ENCODE results near the gene NIT1. TPM values are rescaled to one million over a fixed set of nuclear protein-coding genes. Genes with fewer than 3 reads are reported as not detected.

Gene NIT1
- total and polyA plus RNA-seq, 2 donors (not counting 1 experiment from before 2014, with no cell fraction given): 53.5 to 61.0 TPM

- Histone ChIP-seq H3K27ac (ENCODE audit: low read length in 2 of 2) (peak overlapping the region; percentile 89 to 92), H3K4me3 (ENCODE audit: control extremely low read depth in 1 of 5, extremely low read depth in 1 of 5, insufficient read depth in 1 of 5, low read depth in 2 of 5, low read length in 4 of 5) (peak overlapping the region in 4 of 5 experiments; percentile 69 to 82 (median 74)), H3K9ac (ENCODE audit: low read length) (peak overlapping the region; percentile 78), H3K4me2 (replicated peaks; ENCODE audit: low read depth, low read length, poor library complexity, severe bottlenecking) (peak overlapping the region; percentile 95), H4K20me1 (ENCODE audit: control insufficient read depth, insufficient read depth, low read length, poor library complexity, severe bottlenecking) (no peaks in the 10 kb centered on the region), H3K79me2 (ENCODE audit: control insufficient read depth, insufficient read depth, low read length) (peaks cover 29% of the 10 kb centered on the region), H2AFZ (ENCODE audit: insufficient read depth, low read depth, low read length, poor library complexity, severe bottlenecking) (no peak overlapping the region), H3K36me3 (replicated peaks in 1 of 2; ENCODE audit: control extremely low read depth in 1 of 2, control insufficient read depth in 1 of 2, extremely low read depth in 1 of 2, insufficient read depth in 2 of 2, low read length in 1 of 2) (peaks cover 0 to 35% of the 10 kb centered on the region in 2 experiments), H3K4me1 (ENCODE audit: control insufficient read depth in 2 of 2, insufficient read depth in 2 of 2, low read length in 2 of 2) (peaks cover 28 to 36% of the 10 kb centered on the region in 2 donors), H3K9me3 (ENCODE audit: control extremely low read depth in 1 of 3, control insufficient read depth in 2 of 3, insufficient read depth in 1 of 3, low read length in 2 of 3) (no peaks in the 10 kb centered on the region), H3K27me3 (replicated peaks in 1 of 4; ENCODE audit: control extremely low read depth in 1 of 4, control insufficient read depth in 3 of 4, insufficient read depth in 4 of 4, low read length in 3 of 4) (no peaks in the 10 kb centered on the region)
- DNase-seq: no peak
- ChIA-PET POLR2A (interaction anchor here (0.6 to 2.2 kb wide), 11 partner anchors 8 to 125 kb away, joined by 3 to 12 read pairs (median 4); partner anchors contain the start of genes B4GALT3, TOMM40L, UFC1 and USF1), CTCF (interaction anchor here (0.5 to 4.8 kb wide), 22 partner anchors 10 to 218 kb away, joined by 3 to 47 read pairs (median 6); partner anchors contain the start of genes ARHGAP30, B4GALT3, DEDD and NDUFS2)
- Mint-ChIP-seq H3K4me1 (peaks cover 57% of the 10 kb centered on the region), H3K4me3 (peak overlapping the region; percentile 52), H3K27ac (peak overlapping the region; percentile 77), H3K27me3 (no peaks in the 10 kb centered on the region), H3K9me3 (ENCODE audit: insufficient read depth) (no peaks in the 10 kb centered on the region)
- intact Hi-C loops (cut with micrococcal nuclease): no loop called here
- TF ChIP-seq EZH2 (IDR thresholded peaks at IDR 0.05; ENCODE audit: borderline replicate concordance, insufficient read depth, low read depth, low read length, poor library complexity, severe bottlenecking) (no peak), CTCF (IDR thresholded peaks at IDR 0.05) (no peak)
- WGBS (ENCODE audit: insufficient coverage): 91% methylated on average over 7 of the region's 14 CpGs
- no peak for ATAC-seq (ENCODE audit: low read depth)
These were observed 47.2 kb downstream of the NIT1 start for GRCh38 chr1:161164901-161165610.
